HuH-7 (cell line): Measurements from ENCODE around the gene TPP1.

Experiments used
- DNase-seq: peaks from one replicate; pipeline ENCODE4 v3.0.0; 2011; ENCODE audit warnings: low spot score

Gene TPP1

DNA sequence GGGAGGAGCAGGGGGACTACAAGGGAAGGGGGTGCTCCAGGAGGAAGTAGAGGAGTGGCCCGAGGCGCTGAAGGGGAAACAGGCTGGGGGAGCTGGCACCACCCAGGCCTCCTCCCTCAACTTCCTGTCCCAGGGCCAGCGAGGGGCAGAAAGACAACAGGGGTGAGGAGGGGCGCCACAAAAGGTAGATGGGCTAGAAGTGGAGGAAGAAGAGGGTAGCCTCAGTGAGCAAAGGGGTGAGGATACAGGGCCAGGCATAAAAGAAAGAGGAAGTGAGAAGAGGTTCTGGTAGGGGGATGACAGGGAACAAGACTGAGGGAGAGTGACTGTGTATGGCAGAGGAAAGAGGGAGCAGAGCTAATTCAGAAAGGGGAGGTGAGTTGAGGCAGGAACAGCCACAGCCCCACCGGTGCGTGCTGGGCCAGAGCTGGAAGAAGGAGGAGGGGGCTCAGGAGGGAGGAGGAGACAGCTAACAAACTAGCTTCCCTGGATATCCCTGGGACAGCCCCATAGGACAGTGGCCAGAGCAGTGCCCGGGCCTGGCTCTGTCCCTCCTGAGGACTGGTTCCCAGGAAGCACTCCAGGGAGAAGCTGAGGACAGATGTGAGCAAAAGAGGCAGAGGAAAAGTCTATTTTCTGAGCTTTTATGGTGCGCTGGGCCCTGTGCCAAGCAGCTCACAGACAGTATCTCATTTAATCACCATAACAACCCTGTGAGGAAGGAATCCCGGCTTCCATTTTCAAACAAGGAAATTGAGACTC, 27.9 kb upstream of the TPP1 start:
- no peak for DNase-seq

DNA sequence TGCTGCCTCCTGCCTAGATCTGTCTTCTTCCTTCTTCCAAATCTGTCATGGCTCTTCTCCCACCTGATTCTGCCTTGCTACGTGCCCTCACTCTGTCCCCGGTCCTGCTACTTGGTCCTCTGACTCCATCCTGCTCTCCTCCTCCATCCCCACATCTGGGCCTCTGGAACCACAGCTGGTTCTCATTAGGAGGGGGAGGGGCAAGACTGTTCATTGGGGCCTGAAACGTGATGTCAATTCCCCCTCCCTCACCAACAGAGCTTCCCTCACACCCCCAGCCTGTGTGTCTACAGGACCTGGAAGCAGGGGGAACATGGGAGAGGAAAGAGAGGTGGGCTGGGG, 27.3 kb upstream of the TPP1 start:
- DNase-seq = no peak

DNA sequence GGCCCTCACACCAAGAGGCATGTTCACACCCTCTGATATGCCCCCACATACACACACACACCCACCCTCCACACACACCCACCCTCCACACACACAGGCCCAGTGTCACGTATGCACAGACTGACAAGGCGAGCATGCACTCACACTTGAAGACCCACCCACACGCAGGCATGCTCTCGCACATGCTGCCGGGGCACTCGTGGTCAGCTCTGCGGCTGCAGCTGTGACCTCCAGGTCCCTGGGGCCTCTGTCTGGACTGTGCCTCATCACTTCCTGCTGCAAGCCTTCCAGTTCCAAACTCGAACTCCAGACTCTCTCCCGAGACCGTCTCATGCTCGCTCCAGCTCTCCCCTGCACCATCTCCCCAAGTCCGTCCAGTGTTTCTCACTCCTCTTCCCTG, 26.8 kb upstream of the TPP1 start:
- no peak for DNase-seq

DNA sequence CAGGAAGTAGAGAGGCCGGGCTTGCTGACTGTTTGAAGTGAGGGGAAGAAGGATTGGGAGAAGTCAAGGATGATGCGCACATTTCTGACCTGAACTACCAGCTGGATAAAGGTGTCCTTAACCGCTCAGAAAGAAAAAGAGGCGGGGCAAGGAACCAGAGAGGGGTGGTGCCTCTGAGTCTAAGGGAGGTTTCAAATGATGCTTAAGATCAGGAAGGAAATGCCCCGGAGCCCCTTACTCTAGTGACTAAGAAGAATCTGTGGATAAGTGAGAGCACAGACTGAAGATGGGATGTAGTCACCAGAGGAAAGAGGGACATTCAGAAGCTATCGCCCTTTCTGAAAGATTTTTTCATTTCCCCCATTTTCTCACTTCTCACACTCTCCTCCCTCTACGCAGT, 23.7 kb upstream of the TPP1 start:
- no peak for DNase-seq

DNA sequence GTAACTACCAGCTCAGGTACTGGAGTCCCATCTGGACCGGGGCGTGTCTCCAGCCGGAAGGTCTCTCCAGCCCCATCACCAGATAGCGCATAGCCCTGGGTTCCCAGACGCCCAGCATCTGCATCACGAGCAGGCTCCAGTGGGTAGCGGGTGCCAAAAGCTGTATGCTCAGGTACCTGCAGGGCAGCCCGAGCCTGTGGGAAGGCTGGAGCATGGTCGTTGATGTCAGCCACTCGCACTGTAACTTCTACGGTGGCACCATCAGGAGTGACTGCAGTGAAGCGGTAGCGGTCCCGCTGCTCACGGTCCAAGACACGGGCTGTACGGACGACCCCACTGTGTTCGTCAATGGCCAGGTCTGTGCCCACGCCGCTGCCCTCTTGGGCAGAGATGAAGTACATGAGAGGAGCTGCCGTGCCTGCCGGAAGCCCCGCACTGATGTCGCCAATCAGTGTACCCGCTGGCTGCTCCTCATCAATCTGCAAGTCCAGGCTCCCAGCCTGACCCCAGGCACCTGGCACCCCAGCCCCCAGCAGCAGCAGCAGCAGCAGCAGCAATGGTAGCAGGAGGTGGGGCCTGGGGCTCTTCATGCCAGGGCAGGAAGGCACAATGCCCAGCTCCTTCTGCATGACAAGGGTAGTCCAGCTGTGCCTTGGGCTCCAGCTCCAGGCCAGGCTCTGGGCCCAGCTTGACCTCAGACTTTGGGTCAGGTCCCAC, 21.9 kb upstream of the TPP1 start:
- no peak for DNase-seq

DNA sequence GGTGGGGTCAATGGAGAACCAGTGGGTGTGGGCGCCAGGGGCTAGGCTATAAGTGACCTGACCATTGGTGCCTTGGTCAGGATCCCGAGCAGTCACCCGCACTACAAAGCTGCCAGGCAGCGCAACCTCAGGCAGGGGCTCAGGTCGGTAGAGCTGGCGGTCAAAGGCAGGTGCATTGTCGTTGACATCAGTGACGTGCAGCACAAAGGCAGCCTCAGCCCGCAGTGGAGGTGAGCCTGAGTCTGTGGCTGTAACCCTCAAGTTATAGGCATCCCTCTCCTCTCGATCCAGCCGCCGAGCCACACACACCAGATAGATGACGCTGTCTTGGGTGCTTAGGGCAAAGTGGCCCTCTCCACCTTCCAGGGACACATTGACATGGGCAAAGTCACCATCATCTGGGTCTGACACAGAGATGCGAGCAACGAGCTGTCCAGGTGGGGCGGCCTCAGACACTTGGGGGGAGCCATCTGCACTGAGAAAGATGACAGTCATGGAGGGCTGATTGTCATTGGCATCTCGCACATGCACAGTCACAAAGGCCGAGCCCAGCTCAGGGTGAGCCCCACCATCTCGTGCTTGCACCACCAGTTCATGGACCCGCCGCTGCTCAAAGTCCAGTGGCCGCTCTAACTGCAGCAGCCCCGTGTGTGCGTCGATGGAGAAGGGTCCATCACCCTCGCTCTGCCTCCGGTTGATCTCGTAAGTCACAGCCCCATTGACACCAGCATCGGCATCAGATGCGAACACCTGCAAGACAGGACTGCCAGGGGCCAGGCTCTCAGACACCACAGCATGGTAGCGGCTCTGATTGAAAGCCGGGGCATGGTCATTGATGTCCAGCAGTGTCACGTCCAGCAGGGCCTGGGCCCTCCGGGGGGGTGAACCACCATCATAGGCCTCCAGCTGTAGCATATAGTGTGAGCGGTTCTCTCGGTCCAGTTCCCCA, 21.1 kb upstream of the TPP1 start:
- DNase-seq = no peak

DNA sequence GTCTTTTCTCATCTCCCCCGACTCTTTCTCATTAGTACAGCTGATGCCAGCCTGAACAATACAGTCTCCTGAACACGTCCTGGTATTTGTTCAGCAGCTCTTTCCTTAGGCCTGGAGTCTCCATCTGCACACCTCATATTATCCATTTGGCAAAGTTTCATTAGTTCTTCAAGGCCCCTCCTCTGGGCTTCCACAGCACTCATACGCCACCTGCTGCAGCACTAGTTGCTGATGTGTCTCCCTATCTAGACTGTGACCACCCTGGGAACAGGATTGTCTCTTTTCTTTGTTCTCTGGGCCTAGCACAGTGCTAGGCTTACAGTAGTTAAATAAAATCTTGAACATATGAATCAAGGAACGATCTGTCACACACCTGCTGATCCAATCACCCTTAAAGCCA, 19.2 kb upstream of the TPP1 start:
- no peak for DNase-seq

DNA sequence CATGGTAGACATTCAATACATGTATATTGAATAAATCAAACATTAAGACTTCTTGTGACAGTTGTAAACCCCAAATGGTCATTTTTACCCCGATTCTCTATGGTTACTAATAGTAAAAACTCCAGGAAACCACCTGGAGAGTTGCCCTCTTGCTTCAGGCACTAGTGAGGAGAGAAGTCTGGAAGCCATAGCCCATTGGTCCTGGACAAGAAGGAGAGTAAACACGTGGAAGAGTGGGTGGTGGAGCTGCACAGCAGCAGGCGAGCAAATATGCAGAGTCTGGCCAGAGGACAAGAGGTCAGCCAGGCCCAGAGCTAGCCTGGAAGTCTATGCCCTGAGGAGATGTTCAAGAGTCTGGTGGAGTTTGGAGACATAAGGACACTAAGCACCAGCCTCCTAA, 18.6 kb upstream of the TPP1 start:
- no peak for DNase-seq

DNA sequence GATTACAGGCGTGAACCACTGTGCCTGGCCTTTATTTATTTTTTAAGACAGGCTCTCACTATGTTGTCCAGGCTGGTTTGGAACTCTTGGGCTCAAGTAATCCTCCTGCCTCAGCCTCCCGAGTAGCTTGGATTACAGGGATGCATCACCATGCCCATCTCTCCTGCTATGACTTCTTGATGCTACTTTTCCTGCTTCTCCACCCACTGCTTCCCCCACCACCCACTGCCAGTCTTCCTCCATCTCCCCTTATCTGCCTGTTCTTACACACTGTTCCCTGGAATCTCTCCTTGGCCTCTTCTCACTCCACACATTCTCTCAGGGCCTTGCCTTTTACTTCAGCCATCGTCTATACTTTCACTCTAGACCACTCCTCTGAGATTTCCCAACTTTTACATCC, 17.3 kb upstream of the TPP1 start:
- no peak for DNase-seq

DNA sequence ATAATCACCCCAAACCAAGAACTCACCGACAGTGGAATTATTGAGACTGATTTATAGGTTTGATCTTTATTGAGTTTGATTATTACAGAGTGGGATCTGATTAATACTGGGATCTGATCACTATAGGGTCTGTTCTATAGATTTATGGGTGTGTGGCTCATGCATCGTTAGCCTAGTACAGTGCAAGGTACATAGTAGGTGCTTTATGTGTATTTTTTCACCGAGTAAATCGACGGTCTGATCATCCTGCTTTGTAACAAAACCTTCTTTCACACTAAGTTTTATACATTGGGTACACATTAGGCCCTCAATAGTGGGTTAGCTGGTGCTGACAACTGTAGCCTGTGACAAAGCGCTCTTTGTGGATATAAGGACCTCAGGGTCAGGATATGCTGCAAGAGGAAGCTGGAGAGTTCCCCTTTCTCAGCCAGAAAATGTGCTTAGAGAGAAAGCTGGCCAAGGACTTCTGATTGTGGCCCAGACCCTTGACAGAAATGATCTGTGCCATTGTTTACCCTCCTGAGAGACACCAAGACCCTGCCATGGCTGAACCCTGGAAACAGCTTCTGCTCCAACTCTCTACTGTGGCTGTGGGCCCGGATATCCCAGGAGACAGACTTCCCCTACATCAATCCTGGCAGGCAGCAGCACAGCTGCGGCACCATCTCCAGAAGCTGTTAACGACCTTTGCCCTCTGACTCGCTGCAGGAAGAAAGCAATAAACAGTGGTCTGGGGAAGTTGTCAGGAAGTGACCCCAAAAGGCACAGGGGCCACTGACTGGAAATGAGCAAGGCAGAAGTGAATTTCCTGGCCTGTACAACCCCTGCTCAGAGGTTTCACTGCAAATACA, 16.1 kb upstream of the TPP1 start:
- peak; percentile 80 for DNase-seq

DNA sequence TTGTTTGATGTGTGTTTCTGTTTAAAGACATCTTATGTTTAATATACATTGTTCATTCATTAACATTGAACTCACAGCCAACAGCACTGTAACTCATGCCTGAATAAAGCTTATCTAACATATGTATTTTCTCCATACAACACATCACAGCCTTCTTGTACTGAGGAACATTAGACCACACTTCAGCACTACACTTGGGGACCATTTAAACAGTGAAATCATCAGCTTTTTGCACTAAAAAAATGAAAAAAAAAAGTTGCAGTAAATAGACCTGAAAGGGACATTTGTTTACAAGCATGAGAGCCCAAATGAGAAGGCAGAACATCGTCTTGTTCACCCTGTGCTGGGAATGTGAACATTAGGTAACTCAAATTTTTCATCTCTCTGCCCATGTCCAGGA, 15.3 kb upstream of the TPP1 start:
- DNase-seq = no peak

DNA sequence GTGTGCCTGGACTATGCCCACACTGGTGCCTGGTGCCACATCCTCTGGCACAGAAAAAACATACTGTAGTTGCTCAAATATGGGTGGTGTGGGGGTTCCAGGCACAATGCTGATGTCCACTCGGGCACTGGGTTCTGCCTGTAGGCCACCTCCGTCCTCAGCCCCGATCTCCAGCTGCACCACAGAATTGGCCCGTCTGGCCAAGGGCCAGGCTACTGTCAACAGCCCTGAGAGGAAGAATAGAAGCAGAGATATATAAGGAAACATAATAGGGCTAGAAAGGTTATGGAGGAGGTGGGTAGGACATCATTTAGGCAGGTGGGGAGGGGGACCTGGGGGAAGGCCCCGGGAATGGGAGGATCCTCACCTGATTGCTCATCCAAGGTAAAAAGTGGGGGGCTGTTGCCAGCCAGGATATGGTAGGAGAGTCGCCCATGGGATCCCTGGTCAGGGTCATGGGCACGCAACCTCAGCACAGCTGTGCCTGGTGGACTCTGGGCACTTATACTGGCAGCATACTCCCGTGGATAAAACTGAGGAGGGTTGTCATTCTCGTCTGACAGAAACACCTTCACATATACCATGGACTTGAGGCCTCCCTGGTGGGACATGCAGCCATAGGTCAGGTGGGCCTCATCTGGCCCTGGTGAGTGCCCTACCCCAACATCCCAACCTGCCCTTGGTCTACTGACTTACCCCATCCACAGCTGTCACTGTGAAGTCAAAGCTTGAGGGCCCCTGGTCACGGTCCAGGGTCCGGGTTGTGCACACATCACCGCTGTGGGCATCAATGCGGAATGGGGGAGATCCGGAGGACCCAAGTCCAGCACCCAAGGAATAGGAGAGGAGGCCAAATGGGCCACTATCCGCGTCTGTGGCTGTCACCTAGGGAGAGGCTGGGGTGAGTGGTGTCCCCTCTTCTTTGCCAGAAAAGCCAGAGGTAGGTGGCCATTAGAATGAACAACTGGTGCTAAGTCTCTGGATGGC, 14.5 kb upstream of the TPP1 start:
- DNase-seq = no peak

DNA sequence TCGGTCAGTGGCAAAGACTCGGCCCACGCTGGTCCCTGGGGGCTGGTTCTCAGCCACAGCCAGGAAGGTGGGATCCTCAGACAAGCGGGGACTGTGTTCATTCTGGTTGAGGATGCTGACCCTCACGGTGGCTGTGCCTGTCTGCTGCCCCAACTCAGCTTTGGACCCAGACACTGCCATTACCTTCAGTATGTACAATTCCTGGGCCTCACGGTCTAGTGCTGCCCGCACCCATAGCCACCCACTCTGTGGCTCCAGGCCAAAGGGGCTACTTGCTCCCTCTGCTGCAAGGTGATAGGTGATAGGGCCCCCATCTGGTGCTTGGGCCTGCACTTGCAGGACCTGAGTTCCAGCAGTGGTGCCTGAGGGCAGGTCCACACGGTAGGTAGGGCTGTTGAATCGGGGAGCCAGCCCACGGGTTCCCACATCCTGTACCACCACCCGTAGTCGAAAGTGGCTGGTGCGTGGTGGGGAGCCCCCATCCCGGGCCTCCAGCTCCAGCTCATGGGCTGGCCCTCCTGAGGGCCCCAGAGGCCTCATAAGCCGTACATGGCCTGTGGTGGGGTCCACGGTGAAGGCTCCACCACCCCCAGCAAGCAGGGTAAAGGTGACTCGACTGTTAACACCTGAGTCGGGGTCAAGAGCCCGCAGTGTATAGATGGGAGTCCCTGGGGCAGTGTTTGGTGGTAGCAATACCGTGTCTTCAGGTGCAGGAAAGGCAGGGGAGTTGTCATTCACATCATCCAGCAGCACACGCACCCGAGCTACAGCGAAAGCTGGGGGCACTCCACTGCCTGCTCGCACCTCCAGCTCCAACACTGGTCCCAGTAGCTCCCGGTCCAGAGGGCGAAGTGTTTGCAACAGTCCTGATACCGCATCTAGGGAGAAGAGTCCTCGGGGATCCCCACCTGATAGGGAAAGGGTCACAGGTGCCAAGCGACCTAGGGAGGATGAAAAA, 13.2 kb upstream of the TPP1 start:
- no peak for DNase-seq

DNA sequence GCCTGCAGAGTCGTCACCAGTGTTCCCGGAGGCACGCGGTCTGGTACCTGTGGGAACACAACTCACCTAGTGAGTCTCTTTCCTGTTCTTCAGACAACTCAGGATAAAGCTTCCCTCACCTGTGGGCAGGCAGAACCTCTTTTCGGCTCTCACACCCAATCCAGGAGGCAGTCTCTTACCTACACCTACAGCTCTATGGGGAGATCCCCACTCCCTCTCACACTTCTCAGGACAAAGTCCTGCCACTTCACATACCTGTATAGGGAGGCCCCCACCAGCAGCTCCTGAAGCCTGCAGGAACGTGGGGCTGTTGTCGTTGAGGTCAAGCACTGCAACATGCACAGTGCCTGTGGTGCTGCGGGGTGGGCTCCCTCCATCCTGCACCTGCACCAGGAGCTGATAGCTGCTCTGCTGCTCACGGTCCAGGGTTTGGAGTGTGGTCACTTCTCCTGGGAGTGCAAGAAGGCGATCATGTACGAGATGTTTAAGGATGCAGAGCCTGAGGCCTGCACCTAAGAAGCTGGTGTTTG, 12.2 kb upstream of the TPP1 start:
- no peak for DNase-seq

DNA sequence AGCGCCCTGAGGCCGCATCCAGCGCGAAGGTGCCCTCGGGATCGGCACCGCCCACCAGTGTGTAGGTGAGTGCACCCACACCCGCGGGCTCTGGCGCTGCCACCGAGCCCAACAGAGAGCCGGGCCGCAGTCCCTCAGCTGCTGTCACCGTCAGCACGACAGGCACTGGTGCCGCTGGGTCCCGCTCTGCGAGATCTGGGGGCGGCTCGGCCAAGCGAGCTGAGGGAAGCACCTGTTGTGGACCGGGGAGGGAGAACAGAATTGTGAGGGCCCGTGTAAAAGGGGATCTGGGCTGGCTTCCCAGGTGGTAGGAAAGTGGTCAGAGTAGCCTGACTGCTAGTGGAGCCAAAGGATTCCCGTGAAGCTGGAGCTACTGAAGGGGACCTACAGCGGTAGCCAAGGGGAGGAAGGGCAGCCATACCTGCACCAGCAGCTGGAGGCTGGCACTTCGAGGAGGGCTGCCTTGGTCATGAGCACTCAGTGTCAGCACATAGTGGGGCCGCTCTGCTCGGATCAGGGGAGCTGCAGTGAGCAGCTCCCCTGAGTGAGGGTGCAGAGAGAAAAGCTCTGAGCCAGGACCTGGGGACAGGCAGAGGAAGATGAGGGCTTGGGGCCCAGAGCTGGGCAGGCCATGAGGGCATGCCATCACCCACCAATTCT, 11.5 kb upstream of the TPP1 start:
- DNase-seq = no peak

DNA sequence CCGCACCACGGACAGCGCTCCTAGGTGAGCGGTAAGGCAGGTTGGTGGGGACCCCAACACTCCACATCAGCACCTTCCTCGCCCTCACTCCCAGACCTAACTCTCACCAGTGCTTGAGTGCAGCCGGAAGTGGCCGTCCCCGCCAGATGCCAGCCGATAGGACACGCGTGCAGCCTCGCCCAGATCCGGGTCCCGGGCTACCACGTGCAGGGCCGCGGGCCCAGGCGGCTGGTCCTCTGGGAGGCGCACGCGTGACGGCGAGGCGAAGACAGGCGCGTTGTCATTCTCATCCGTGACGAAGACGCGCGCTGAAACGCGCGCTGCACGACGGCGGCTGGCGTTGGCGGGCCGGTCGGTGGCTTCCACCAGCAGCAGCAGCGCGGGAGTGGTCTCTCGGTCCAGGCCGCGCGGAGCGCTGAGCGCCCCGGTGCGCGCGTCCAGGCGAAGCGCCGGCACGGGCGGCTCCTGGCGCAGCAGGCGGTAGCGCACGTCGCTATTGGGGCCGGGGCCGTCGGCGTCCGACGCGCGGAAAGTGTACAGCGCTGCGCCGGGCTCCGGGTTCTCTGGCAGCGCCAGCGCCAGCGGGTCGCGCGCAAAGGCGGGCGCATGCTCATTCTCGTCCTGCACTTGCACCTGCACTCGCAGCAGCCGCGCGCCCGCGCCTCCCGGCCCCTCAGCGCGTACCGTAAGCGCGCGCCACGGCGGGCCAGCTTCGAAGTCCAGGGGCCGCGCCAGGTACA, 10.8 kb upstream of the TPP1 start:
- no peak for DNase-seq

DNA sequence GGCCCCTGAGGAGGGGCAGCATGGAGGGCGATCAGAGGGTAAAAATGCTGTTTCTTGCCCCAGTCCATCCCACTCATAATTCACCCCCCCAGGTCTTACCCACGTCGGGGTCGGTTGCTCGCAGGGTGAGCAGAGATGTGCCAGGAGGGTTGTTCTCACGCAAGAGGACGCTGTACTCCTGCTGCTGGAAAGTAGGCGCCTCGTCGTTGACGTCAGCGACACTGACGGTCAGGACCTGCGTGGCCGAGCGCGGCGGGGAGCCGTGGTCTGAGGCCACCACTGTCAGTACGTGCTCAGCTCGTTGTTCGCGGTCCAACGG, 10.3 kb upstream of the TPP1 start:
- DNase-seq = no peak

DNA sequence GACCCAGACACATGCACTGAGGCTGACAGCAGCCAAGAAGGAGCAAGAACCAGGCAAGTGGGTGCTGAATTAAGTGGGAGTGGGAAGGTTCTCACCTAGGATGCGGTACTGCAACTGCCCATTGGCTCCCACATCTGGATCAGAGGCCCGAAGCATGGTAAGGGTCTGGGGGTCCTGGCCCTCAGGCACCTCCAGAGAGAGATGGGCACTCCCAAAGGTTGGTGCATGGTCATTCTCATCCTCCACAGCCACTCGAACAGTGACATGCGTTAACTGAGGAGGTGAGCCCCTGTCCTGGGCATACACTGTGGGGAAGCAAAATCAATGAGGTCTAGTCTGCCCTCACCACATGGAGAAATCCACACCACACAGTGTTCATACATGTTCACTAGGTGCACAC, 9.3 kb upstream of the TPP1 start:
- no peak for DNase-seq
